Activated B cell treated with CpG ODN at 0.5 μM for 24 hours (primary cell): ENCODE results near the gene OGFOD3. TPM values are rescaled to one million over a fixed set of nuclear protein-coding genes. Genes with fewer than 3 reads are reported as not detected.

Experiments
- ATAC-seq: fragments of 200-7000 bp; cut with Tn5 transposase; one replicate; pipeline ENCODE4 v1.10.0; 2021; ENCODE audit warnings: low read depth, mild to moderate bottlenecking, moderate library complexity
- CTCF ChIA-PET: fragments of 350-600 bp; sonication (Branson Sonifier 250); formaldehyde crosslinking; loops from one replicate; lab custom pipeline; 2021; ENCODE audit warnings: antibody characterized with exemption; lab: Charles Lee
- POLR2A ChIA-PET: fragments of 350-600 bp; sonication (Branson Sonifier 250); formaldehyde crosslinking; loops from one replicate; lab custom pipeline; 2021; ENCODE audit warnings: antibody characterized with exemption; lab: Charles Lee
- DNase-seq: peaks from one replicate; pipeline ENCODE4 v3.0.0; 2022
- H3K27ac Mint-ChIP-seq: one replicate; pipeline ENCODE4 v1.8.0; 2020; ENCODE audit warnings: mixed read lengths
- H3K27me3 Mint-ChIP-seq: one replicate; pipeline ENCODE4 v1.8.0; 2021; ENCODE audit warnings: mixed read lengths
- H3K36me3 Mint-ChIP-seq: one replicate; pipeline ENCODE4 v1.8.0; 2021; ENCODE audit warnings: low read depth, mixed read lengths
- H3K4me1 Mint-ChIP-seq: one replicate; pipeline ENCODE4 v1.8.0; 2021; ENCODE audit warnings: mixed read lengths
- H3K4me3 Mint-ChIP-seq: one replicate; pipeline ENCODE4 v1.8.0; 2020; ENCODE audit warnings: mild to moderate bottlenecking, mixed read lengths
- H3K9me3 Mint-ChIP-seq: one replicate; pipeline ENCODE4 v1.8.0; 2020; ENCODE audit warnings: mixed read lengths
- intact Hi-C: fragments of 100-400 bp; cut with micrococcal nuclease; formaldehyde crosslinking; loops from one replicate; pipeline ENCODE4 v1.15.1; 2024
- total RNA-seq: library from RNA; stranded (reverse); gene quantifications from 2 replicates; pipeline ENCODE4 v1.2.3, GENCODE V29; 2022
- TF ChIP-seq, protein P1 (sequence below): fragments of 200-600 bp; IDR thresholded peaks from one replicate; pipeline ENCODE4 v1.8.0; 2022; ENCODE audit warnings: antibody characterized with exemption, mild to moderate bottlenecking

The OGFOD3 gene
- total RNA-seq, 1 donor from 2014 or later, result 35.0 TPM

DNA sequence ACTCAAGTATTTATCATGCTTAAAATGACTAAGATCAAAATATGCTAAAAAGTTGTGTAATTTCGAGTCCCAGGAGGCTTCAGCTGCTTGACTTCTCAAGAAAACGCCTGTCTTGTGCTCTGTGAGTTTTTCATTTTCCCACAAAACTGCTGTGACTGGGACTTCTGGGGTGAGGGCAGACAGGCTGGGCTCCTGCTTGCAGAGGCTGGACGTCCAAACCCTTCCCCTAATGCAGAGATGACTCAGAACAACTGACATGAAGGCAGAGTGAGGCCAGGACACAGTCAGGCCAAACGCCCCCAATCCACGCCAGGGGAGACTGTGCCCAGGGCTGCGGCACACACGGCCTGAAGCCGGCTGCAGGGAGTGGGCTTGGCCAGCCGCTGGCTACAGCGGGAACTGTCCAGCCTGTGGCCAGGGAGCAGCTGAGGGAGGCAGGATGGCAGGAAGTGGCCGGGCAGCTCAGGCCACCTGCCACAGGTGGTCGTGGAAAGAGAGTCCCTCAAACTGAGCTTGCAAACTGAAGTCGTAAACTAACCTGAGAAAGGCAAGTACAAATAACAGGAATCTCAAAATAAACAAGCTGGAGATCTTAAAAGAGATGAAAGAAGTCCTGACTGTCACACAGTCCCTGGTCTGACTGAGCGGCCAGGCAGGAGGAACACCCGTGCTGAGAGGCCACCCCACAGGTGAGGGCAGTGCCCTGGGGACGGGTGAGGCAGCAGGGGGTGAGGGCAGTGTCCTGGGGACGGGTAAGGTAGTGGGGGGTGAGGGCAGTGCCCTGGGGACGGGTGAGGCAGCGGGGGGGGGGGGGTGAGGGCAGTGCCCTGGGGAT lies 21.6 kb downstream of the OGFOD3 start:
- Mint-ChIP-seq H3K9me3 (no peaks in the 10 kb centered on the region), H3K4me3 (no peak overlapping the region), H3K36me3 (peaks cover 44% of the 10 kb centered on the region), H3K27me3 (no peaks in the 10 kb centered on the region), H3K4me1 (peaks cover 7% of the 10 kb centered on the region), H3K27ac (no peak overlapping the region)
- POLR2A ChIA-PET, result no interaction called here
- no peak for DNase-seq
- CTCF ChIA-PET, result no interaction called here
- TF ChIP-seq, protein P1, sequence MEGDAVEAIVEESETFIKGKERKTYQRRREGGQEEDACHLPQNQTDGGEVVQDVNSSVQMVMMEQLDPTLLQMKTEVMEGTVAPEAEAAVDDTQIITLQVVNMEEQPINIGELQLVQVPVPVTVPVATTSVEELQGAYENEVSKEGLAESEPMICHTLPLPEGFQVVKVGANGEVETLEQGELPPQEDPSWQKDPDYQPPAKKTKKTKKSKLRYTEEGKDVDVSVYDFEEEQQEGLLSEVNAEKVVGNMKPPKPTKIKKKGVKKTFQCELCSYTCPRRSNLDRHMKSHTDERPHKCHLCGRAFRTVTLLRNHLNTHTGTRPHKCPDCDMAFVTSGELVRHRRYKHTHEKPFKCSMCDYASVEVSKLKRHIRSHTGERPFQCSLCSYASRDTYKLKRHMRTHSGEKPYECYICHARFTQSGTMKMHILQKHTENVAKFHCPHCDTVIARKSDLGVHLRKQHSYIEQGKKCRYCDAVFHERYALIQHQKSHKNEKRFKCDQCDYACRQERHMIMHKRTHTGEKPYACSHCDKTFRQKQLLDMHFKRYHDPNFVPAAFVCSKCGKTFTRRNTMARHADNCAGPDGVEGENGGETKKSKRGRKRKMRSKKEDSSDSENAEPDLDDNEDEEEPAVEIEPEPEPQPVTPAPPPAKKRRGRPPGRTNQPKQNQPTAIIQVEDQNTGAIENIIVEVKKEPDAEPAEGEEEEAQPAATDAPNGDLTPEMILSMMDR, result no peak
- ATAC-seq, result no peak
- intact Hi-C loops, result no loop called here

DNA sequence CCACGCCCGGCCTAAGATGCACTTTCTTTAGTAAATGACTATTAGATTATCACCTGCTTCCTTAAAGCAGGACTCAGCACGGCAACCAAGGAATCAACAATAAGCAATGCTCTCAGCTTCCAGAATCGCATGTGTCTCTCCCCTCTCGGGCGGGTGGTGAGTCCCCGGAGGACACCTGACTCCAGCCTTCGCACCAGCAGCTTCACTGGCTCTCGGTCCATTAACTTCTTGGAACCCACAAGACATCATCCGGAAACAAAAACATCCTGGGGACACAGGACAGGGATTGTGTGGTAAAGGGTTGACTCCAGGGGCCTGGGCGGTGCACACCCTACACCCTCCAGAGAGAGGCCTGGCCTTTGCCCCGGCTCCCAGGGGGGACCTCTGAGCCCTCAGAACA lies 24.1 kb downstream of the OGFOD3 start:
- Mint-ChIP-seq H3K4me3 (no peak overlapping the region), H3K9me3 (no peaks in the 10 kb centered on the region), H3K4me1 (no peaks in the 10 kb centered on the region), H3K27ac (no peak overlapping the region), H3K36me3 (peaks cover 40% of the 10 kb centered on the region), H3K27me3 (no peaks in the 10 kb centered on the region)
- ChIA-PET CTCF (no interaction called here), POLR2A (interaction anchor here (0.6 kb wide), 2 partner anchors 26 to 89 kb away, joined by 3 to 7 read pairs; no protein-coding TSS in a partner anchor)
- DNase-seq (no peak), ATAC-seq (no peak)
- TF ChIP-seq, protein P1, result no peak
- intact Hi-C loops, result no loop called here

DNA sequence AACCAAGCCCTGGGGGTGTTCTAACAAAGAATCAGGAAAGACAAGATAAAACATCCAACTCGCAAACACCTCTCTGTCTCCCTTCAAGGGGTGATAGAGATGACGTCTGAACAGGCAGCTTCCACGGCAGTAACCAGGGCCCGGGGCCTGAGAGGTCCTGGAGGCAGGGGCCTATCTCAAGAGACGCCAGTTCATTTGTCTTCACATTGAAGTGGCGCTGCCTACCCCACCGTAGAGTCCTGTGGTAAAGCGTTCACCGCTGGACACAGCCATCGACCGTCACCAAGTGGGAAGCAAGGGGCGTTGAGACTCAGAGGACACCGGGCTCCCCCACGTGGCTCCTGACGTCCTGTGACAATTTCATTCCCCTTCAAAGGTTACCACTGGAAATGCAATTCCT lies 25.4 kb downstream of the OGFOD3 start:
- TF ChIP-seq, protein P1, result no peak
- Mint-ChIP-seq H3K27me3 (no peaks in the 10 kb centered on the region), H3K4me3 (no peak overlapping the region), H3K36me3 (peaks cover 39% of the 10 kb centered on the region), H3K4me1 (no peaks in the 10 kb centered on the region), H3K9me3 (no peaks in the 10 kb centered on the region), H3K27ac (no peak overlapping the region)
- DNase-seq (no peak), ATAC-seq (no peak)
- intact Hi-C loops, result no loop called here
- ChIA-PET CTCF (no interaction called here), POLR2A (no interaction called here)

DNA sequence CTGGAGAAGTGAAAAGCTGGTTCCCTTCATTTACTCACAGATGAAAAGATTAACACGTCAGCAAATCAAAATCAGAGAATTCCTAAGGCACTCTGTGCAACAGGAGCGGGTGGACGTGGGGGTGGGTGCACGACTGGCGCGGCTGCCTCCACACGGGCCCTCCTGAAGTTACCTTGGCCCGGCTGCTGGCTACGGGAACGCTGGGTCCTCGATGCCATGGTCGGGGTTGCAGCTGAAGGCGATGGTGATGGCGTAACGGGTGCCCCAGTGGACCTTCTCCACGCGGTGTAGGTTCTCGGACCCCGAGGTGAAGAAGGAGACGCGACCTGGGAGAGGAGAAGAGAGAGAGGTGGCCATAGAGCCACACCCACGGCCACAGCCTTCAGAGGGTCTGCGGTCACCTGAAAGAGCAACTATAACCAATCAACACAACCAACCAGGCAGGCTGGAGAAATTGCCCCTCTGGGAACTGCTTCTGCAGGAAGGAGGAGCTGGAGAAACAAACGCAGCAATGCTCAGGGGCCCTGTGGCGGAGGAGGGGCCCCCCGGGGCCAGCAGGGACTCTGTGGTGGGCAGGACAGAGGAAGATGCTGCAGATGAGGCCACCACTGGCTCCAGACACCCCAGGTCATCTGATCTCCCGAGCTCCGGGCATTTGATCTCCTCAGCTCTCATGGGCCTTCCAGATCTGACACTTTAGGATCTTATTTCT lies 26.0 kb downstream of the OGFOD3 start:
- Mint-ChIP-seq H3K9me3 (no peaks in the 10 kb centered on the region), H3K27ac (no peak overlapping the region), H3K4me1 (no peaks in the 10 kb centered on the region), H3K4me3 (no peak overlapping the region), H3K27me3 (no peaks in the 10 kb centered on the region), H3K36me3 (peaks cover 37% of the 10 kb centered on the region)
- DNase-seq, result no peak
- TF ChIP-seq, protein P1, result no peak
- CTCF ChIA-PET, result no interaction called here
- POLR2A ChIA-PET, result no interaction called here
- intact Hi-C loops, result no loop called here
- no peak for ATAC-seq

DNA sequence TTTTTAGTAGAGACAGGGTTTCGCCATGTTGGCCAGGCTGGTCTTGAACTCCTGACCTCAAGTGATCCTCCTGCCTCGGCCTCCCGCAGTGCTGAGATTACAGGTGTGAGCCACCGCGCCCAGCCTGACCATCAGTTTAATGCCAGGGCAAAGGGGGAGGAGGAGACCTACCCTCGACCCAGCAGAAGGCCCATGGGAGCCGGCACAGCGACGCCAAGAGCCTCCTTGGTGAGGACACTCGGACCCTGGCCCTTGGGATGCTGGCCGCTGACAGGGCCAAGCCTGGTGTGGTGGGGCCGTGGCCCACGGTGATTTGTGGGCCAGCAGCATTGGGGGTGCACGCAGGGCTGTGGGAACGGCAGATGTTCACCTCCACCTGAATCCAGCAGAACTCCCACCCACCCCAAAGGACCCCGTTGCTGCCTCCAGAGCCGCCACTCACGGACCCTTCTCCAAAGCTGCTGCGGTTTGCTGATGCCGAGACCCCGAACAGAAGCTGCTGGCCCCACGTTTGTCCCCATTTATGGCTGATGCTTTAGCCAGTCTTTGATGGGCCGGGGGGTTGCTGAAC lies 26.8 kb downstream of the OGFOD3 start:
- intact Hi-C loops, result no loop called here
- Mint-ChIP-seq H3K27ac (no peak overlapping the region), H3K36me3 (peaks cover 37% of the 10 kb centered on the region), H3K9me3 (no peaks in the 10 kb centered on the region), H3K4me3 (no peak overlapping the region), H3K27me3 (no peaks in the 10 kb centered on the region), H3K4me1 (no peaks in the 10 kb centered on the region)
- ATAC-seq, result no peak
- ChIA-PET CTCF (no interaction called here), POLR2A (interaction anchor here (0.6 kb wide), 1 partner anchor 660 kb away, joined by 5 read pairs; no protein-coding TSS in a partner anchor)
- no peak for DNase-seq
- TF ChIP-seq, protein P1, result no peak
